ENCODE measurements around the gene RAPGEFL1.

RAPGEFL1 gene

DNA sequence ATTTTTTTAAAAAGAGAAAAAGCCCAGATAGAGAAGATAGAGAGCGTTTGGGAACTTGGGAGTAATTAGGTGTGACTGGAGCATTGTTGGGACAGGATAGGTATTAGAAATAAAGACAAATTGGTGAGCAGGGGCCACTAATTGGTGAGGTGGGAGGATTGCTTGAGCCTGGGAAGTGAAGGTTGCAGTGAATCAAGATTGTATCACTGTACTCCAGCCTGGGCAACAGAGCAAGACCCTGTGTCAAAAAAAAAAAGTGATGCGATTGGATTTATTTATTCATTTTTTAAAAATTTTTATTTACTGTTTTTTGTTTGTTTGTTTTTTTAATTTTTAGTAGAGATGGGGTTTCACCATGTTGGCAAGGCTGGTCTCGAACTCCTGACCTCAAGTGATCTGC, 31.8 kb upstream of the RAPGEFL1 start:
- in situ Hi-C loops (cut with MboI; ENCODE audit: low sequenced_read_pairs, unreplicated experiment), result no loop called here
- TF ChIP-seq, protein P1, sequence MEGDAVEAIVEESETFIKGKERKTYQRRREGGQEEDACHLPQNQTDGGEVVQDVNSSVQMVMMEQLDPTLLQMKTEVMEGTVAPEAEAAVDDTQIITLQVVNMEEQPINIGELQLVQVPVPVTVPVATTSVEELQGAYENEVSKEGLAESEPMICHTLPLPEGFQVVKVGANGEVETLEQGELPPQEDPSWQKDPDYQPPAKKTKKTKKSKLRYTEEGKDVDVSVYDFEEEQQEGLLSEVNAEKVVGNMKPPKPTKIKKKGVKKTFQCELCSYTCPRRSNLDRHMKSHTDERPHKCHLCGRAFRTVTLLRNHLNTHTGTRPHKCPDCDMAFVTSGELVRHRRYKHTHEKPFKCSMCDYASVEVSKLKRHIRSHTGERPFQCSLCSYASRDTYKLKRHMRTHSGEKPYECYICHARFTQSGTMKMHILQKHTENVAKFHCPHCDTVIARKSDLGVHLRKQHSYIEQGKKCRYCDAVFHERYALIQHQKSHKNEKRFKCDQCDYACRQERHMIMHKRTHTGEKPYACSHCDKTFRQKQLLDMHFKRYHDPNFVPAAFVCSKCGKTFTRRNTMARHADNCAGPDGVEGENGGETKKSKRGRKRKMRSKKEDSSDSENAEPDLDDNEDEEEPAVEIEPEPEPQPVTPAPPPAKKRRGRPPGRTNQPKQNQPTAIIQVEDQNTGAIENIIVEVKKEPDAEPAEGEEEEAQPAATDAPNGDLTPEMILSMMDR (IDR thresholded peaks at IDR 0.05; ENCODE audit: borderline replicate concordance, control extremely low read depth, extremely low read depth, insufficient read depth, missing control alignments), result no peak
- no peak for DNase-seq (ENCODE audit: low spot score)

DNA sequence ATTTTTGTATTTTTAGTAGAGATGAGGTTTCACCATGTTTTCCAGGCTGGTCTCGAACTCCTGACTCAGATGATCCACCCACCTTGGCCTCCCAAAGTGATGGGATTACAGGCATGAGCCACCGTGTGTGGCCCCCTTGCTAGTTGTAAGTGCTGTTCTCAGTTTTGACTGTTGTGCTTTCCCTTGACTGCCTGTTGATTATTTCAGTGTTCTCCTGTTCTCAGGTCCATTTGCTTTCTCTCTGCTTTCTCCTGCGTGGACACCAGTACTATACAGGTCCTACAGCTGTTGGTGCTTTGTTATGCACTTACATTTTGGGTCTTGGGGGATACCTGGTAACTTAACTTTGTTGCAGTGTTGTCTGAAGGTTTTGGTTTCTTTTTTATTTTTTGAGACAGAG, 28.7 kb upstream of the RAPGEFL1 start:
- no peak for DNase-seq (ENCODE audit: low spot score)
- TF ChIP-seq, protein P1 (IDR thresholded peaks at IDR 0.05; ENCODE audit: borderline replicate concordance, control extremely low read depth, extremely low read depth, insufficient read depth, missing control alignments), result no peak
- in situ Hi-C loops (cut with MboI; ENCODE audit: low sequenced_read_pairs, unreplicated experiment), result no loop called here

DNA sequence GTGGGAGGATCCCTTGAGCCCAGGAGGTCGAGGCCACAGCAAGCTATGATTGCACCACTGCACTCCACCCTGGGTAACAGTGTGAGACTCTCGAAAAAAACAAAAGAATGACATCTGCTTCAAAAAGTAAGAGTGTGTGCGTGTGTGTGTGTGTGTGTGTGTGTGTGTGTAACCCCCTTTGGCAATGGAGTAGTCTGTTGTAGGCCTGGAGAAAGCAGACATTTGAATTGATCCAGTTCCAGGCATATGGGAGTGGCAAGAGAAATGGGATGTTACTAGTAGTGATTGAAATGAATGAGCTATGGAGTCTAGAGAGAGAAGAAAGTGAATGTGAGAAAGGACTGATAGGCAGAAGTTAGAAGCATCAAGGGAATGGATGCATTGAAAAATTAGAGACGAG, 27.0 kb upstream of the RAPGEFL1 start:
- in situ Hi-C loops (cut with MboI; ENCODE audit: low sequenced_read_pairs, unreplicated experiment), result no loop called here
- no peak for DNase-seq (ENCODE audit: low spot score)
- TF ChIP-seq, protein P1 (IDR thresholded peaks at IDR 0.05; ENCODE audit: borderline replicate concordance, control extremely low read depth, extremely low read depth, insufficient read depth, missing control alignments), result no peak

DNA sequence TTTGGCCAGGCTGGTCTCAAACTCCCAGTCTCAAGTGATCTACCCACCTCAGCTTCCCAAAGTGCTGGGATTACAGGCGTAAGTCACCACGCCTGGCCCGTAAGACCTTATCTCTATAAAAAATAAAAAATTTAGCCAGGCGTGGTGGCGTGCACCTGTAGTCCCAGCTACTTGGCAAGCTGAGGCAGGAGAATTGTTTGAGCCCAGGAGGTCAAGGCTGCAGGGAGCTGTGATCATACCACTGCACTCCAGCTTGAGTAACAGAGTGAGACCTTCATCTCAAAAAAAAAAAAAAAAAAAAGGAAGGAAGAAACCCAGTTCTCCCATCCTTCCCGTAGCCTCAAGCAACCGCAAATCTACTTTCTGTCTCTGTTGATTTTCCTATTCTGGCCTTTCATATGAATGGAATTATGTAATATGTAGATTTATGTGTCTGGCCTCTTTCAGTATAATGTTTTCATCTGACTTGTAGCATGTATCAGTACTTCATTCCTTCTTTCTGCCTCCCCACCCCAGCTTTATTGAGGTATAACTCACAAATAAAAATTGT, 25.8 kb upstream of the RAPGEFL1 start:
- TF ChIP-seq, protein P1 (IDR thresholded peaks at IDR 0.05; ENCODE audit: borderline replicate concordance, control extremely low read depth, extremely low read depth, insufficient read depth, missing control alignments), result no peak
- DNase-seq (ENCODE audit: low spot score), result no peak
- in situ Hi-C loops (cut with MboI; ENCODE audit: low sequenced_read_pairs, unreplicated experiment), result no loop called here

DNA sequence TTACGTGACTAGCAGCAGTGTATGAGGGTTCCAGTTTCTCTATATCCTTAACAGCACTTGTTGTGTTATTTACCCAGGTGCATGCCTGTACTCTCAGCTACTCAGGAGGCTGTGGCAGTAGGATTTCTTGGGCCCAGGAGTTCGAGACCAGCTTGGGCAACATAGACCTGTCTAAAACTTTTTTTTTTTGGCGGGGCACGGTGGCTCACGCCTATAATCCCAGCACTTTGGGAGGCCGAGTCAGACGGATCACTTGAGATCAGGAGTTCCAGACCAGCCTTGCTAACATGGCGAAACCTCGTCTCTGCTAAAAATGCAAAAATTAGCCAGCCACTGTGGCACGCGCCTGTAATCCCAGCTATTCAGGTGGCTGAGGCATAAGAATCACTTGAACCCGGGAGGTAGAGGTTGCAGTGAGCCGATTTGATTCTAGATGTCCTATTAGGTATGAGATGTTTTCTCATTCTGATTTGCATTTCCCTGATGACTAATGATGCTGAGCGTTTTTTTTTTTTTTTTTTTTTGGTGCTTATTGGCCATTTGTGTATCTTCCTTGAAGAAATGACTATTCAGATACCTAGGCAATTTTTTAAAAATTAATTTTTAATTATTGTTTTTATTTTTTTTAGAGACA, 23.6 kb upstream of the RAPGEFL1 start:
- in situ Hi-C loops (cut with MboI; ENCODE audit: low sequenced_read_pairs, unreplicated experiment), result no loop called here
- no peak for DNase-seq (ENCODE audit: low spot score)
- TF ChIP-seq, protein P1 (IDR thresholded peaks at IDR 0.05; ENCODE audit: borderline replicate concordance, control extremely low read depth, extremely low read depth, insufficient read depth, missing control alignments), result no peak

DNA sequence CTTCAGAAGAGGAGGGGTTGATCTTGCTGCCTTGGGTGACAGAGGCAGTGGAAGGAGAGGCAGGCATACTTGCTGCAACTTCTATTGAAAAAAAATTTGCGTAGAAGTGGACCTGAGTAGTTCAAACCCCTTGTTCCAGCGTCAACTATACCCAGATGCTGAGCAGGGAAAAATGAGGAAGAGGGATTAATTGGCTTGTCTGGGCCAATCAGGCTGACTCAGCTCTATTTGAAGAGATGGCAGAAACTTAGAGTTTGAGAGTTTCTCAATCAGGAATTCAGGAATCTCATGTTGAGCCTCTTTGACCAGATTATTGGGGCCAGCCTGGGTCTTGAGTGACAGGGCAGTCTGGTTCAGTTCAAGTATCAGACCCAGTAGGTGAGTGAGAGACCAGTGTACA, 19.3 kb upstream of the RAPGEFL1 start:
- in situ Hi-C loops (cut with MboI; ENCODE audit: low sequenced_read_pairs, unreplicated experiment), result no loop called here
- DNase-seq (ENCODE audit: low spot score), result no peak
- TF ChIP-seq, protein P1 (IDR thresholded peaks at IDR 0.05; ENCODE audit: borderline replicate concordance, control extremely low read depth, extremely low read depth, insufficient read depth, missing control alignments), result no peak

Data from GM13976 (cell line).